Suprapubic skin (tissue), 4 donors: ENCODE measurements around the gene FASN.

Experiments used
- CTCF ChIP-seq, 2 donors: fragments of 200-600 bp in 1 of 2; fragments of 450-650 bp in 1 of 2; sonication (generic) in 1 of 2; IDR thresholded peaks; one replicate each; pipeline ENCODE4 v1.5.1; 2016 to 2019; ENCODE audit warnings: antibody characterized with exemption in 2 of 2, mild to moderate bottlenecking in 1 of 2, moderate library complexity in 1 of 2
- EP300 ChIP-seq: sonication (generic); formaldehyde crosslinking; IDR thresholded peaks from one replicate; pipeline ENCODE4 v1.6.1; 2017; ENCODE audit warnings: antibody characterized with exemption
- POLR2A ChIP-seq, 2 donors: fragments of 450-650 bp; IDR thresholded peaks; one replicate each; pipeline ENCODE4 v1.6.1; 2017; ENCODE audit warnings: antibody characterized with exemption in 2 of 2, mild to moderate bottlenecking in 2 of 2, moderate library complexity in 2 of 2
- POLR2AphosphoS5 ChIP-seq, 3 donors: sonication (generic); formaldehyde crosslinking; IDR thresholded peaks; one replicate each; pipeline ENCODE4 v1.6.1; 2017; ENCODE audit warnings: antibody characterized with exemption in 3 of 3

GRCh38 chr17:82045936-82046484, 52.0 kb downstream of the FASN start:
- TF ChIP-seq POLR2AphosphoS5 (IDR thresholded peaks at IDR 0.05) (no peak), CTCF (IDR thresholded peaks at IDR 0.05) (no peak), POLR2A (IDR thresholded peaks at IDR 0.05) (no peak), EP300 (no peak)
